ENCODE data around the gene NECTIN1. TPM values are rescaled to one million over a fixed set of nuclear protein-coding genes. Genes with fewer than 3 reads are reported as not detected.

NECTIN1 gene
- total RNA-seq, 2 experiments from 2014 or later = 3.2 to 4.3 TPM

- ChIA-PET CTCF (no interaction called here), POLR2A (no interaction called here)
These were observed 9.0 kb upstream of the NECTIN1 start for GRCh38 chr11:119738059-119738439.

DNA sequence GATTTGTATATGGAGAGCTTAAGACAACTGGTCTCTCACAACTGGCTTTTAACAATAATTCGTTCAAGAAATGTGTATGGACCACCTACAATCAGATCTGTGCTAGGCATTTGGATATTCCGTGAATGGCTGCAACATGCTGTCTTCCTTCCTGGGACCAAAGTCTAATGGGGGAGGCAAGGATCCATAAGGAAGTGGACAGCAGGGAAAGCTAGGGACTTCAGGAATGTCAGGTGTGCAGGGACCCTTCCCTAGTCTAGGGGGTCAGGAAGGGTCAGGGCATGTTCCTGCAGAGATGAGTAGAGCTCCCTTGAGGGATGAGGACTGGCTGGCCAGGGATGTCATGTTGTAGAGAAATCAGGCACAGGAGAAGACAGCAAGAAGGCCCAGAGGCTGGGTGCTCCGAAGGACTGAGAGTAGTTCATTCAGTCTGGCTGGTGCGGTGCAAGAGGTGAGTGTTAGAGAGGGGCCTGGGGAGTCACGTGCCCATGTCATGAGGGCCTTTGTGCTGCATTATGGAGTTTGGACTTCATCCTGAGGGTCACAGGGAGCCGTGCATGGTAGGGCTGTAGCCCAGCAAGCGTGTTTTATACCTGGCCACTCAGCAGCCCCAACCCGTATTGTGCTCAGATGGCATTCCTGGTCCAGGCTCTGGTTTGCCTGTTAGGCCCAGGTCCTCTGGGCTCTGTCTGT is 8.5 kb upstream of the NECTIN1 start:
- ChIA-PET POLR2A (no interaction called here), CTCF (no interaction called here)

GRCh38 chr11:119734788-119735187 is 5.8 kb upstream of the NECTIN1 start:
- ChIA-PET POLR2A (no interaction called here), CTCF (no interaction called here)

GRCh38 chr11:119730789-119731386 is 1.9 kb upstream of the NECTIN1 start:
- POLR2A ChIA-PET = no interaction called here
- CTCF ChIA-PET = no interaction called here

GRCh38 chr11:119729951-119730613 is 1.1 kb upstream of the NECTIN1 start:
- ChIA-PET POLR2A (no interaction called here), CTCF (interaction anchor here (0.7 to 1.9 kb wide), 16 partner anchors 9 to 374 kb away, joined by 3 to 10 read pairs (median 4); no protein-coding TSS in a partner anchor)

DNA sequence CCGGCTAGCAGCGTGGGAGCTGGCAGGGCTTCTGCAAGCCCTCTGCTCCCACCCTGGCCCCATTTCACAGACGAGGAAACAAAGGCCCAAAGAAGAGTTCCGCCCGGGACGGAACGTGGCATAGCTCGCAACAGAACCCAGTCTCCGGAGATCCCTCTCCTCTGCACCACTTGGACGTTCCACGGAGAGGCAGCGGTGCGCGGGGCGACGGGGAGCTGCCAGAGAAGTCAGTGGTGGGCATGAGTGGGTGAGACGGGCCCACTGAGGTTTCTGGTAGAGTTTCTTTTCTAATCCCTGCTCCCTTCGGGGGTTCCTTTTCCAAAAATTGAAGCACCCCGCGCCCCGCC is 554 bp upstream of the NECTIN1 start:
- POLR2A ChIA-PET = no interaction called here
- CTCF ChIA-PET = interaction anchor here (0.7 to 1.9 kb wide), 19 partner anchors 8 to 374 kb away, joined by 3 to 10 read pairs (median 4); no protein-coding TSS in a partner anchor

GRCh38 chr11:119728211-119728626 is 781 bp downstream of the NECTIN1 start:
- CTCF ChIA-PET = interaction anchor here (0.9 to 1.9 kb wide), 4 partner anchors 15 to 380 kb away, joined by 3 to 10 read pairs (median 5); no protein-coding TSS in a partner anchor
- POLR2A ChIA-PET = no interaction called here

DNA sequence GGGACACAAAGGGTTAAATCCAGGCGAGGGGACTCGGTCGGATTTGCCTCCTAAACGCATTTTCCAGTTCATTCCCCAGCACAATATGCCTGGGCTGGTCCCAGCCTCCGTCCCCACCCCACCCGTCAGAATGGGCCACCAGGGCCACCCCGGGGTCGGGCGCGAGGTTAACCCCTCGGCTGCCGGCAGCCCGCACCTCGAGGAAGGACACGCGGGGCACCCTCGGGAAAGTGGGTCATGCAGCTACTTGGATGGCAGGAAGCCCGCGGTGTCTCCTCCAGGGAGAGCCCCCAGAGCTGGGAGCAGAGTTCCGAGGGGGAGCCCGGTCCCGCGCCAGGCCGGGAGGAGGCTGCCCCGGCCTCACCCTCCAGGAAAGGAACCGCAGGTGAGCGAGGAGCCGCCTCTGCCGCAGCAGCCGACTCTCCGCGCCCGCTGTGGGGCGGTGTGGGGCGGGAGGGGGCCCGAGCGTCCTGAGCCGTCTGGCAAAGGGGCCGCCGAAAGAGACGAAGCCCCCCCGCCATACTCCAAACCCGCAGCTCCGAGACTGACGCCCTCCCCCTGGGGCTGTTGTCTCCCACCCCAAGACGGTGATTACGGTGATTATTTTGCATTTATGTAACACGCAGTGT is 1.4 kb downstream of the NECTIN1 start:
- ChIA-PET POLR2A (no interaction called here), CTCF (interaction anchor here (0.9 to 1.7 kb wide), 2 partner anchors 54 to 381 kb away, joined by 3 to 5 read pairs; no protein-coding TSS in a partner anchor)

DNA sequence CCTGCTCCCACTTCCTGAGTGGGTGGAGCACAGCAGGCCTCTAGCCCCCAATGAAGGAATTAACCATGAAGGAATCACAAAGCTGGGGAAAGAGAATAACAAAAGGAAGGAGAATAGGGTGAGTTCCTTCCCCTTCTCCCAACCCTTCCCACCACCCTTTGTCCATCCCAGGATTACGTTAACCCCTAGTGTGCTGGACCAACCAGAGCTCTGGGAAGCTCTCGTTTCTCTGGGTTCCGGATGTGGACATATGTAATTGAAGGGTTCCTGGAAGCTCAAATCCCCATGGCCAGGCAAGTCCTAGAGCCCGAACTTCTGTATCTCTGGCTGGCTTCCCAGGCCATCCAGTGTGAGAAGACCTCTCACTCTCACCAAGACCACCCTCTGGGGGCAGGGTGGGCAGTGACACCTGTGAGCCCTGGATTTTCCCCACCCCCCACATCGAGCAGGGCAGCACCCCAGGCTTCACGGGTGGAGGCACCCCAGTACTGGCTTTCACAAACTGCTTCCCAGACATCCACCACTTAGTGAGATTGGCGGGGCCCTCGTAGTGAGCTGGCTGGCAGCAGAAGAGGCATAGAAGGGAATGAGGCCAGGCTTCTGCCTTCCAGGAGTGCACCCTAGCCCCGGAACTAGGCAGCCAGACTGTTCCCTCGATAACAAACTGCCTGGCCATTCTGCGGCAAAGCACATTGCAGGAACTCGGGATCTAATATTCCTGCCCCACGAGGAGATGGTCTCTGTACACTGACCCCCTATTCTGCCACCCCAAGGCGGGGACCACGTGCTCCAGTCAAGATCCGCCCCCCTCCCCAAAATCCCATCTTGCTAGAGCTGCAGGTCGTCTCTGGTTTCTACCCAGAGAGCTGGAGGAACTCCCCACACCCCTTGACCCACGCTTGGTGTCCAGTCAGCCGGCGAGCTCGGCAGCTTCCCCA is 2.1 kb downstream of the NECTIN1 start:
- ChIA-PET POLR2A (no interaction called here), CTCF (interaction anchor here (0.9 to 1.7 kb wide), 2 partner anchors 53 to 381 kb away, joined by 3 to 5 read pairs; no protein-coding TSS in a partner anchor)

DNA sequence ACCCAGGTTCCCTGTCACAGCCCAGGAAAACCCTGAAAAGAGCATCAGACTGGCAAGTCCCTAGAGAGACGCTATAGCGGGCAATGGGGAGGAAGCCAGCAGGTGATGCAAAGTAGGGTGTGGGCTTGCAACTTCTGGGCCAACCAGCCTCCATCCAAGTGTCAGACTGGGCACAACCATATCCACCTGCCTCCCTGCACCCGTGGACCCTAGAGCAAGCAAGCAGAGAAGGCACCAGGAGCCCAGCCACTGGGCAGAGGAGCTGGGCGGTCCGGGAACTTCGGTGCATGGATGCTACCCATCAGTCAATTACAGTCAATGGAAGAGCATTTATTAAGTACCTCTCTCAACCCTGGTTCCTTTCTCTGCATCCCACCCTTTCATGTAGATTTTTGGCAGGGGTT is 2.8 kb downstream of the NECTIN1 start:
- ChIA-PET POLR2A (no interaction called here), CTCF (no interaction called here)

DNA sequence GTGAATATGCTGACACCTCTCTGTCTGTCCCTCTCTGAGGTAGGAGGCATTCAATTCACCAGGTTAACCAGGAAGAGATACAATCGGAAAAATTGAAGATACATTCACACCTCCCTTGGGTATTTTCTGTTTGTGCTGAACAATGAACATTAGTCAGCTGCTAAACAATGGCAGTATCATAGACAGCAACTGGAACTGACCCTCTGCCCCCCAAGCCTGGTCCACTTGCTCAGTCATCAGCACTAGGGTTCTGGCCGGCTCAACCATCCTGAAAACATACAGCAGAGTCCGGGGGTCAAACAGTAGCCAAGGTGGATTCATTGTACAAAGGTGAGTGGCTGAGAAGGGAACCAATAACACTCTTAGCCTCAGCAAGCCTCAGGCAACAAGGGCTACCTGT is 4.0 kb downstream of the NECTIN1 start:
- ChIA-PET POLR2A (no interaction called here), CTCF (no interaction called here)

DNA sequence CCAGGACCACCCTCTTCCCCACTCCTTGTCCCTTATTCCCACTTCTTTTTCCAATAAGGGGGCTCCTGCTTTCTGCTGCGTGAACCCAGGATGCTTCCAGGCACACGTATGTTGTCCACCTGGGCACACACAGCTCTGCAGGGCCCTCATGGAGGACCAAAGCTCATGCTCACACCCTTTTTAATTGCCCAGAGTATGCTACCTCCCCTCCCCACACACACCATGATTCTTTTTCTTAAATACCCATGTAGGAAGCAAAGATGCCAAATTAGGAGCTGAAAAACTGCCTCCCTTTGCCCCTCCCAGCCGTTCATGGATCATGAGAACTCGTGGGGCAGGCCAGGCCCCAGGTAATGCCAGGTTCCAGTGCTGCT is 5.1 kb downstream of the NECTIN1 start:
- POLR2A ChIA-PET = no interaction called here
- CTCF ChIA-PET = no interaction called here

DNA sequence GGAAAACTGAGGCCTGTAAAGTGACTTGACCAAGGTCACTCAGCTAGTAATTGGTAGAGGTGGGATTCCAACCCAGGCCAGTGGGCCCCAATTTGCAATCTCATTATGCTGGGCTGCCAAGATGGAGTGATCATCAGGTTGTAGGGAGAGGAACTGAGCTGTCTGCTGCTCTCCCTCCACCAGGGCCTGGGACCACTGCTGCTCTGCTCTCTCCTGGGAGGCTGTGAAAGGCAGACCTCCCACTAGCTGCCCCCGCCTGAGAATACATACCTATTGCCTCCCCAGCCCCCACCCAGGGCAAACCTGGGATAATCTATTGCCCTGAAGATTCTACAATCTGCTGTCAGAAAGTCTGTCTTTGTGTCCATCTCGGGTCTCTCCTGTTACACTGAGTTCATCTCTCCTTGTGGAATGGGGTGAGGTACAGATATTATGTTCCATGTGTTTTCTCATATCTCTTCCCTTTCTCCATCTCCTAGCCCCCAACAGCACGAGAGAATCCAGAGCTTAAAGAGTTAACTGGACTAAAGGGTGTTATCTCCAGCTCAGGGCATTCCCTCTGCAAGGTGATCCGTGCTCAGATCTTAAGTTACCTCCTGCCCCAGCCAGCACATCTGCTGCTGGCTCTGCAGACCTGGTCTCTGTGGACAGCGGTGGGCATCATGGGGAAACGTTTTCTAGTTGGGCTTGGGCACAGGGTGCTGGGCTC is 5.6 kb downstream of the NECTIN1 start:
- CTCF ChIA-PET = interaction anchor here (0.7 kb wide), 1 partner anchor 310 kb away, joined by 3 read pairs; no protein-coding TSS in a partner anchor
- POLR2A ChIA-PET = no interaction called here

- CTCF ChIA-PET = no interaction called here
- POLR2A ChIA-PET = no interaction called here
These were observed 6.7 kb downstream of the NECTIN1 start for GRCh38 chr11:119722281-119722794.

DNA sequence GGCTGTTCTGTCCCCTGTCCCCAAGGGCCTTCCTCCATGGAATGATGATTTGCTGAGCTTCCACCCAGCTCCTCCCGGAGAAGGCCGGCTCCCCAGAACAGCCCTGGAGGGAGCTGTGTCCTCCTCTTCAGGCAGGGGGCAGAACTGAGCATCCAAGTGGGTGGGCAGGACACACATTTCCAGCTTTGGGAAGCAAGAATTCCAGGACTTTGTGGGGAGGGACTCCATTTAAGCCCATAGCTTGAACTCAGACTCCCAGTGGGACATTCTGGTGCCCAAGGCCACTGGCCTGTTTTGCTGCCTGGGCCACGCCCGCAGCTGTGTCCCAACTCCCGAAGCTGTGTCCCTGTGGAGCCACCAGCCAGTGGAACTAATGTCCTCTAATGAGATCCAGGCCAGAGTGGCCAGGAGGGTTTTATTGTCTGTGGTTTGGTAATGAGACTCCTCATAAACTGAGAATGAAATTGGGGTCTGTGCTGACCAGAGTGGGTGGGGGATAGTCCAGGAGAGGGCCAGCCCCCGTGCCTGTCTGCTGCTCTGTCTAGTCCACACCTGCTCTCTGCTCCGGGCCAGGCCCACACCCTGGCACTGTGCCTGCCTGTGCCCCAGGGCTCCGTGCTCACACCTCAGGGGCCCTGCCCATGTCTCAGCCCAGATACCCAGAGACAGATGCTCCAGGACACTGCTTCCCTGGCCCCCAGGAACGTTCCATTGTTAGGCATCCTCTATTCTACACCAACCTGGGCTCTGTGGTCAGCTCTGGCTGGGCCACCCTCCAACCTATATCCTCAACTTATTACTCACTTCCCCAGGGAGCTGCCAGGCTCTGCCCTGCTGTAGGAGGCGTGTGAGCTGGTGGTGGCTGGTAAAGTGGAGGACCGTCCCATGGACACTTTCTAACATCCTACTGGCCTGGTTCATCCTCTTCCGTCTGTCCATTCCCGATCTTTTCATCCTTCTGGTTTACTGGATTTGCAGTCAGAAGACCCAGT is 7.6 kb downstream of the NECTIN1 start:
- ChIA-PET POLR2A (no interaction called here), CTCF (interaction anchor here (0.8 kb wide), 1 partner anchor 8 kb away, joined by 3 read pairs; no protein-coding TSS in a partner anchor)

DNA sequence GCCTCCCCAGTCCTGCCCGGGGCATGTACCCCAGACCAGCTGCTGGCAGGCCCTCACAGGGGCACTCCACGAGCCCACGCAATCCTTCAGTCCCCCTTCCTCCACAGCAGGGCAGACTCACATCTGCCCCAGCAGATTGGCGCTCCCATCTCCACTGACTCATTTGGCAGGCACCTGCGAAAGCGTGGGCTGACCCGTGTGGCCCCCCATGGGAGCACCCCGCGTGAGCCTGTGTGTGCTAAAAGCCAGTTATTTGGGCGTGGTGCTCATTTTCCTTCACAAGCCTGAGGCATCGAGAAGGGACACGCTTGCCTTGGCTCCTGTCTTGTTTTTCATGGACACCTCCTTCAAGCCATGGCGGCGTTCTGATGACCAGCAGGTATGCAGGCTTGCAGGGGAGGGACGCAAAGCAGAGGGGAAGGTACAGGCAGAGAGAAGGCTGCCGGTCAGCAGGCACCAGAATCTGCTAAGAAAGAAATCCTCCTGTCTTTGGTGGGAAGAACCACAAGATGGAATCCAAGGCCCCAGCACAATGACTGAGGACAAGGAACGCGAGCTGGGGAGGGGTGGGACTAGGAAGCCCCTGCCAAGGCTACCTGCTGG is 8.6 kb downstream of the NECTIN1 start:
- ChIA-PET CTCF (interaction anchor here (0.8 kb wide), 1 partner anchor 9 kb away, joined by 3 read pairs; no protein-coding TSS in a partner anchor), POLR2A (no interaction called here)
